Left ventricle myocardium inferior (tissue), 1 donor: Measurements from ENCODE around the gene SH3GLB2. TPM values are rescaled to one million over a fixed set of nuclear protein-coding genes. Genes with fewer than 3 reads are reported as not detected.

ENCODE experiments used
- DNase-seq: peaks from one replicate; pipeline ENCODE4 v3.0.0-alpha.2; 2020
- H3K27ac ChIP-seq: fragments of 200-600 bp; replicated peaks from 2 replicates; pipeline ENCODE4 v1.8.0; 2021
- H3K27me3 ChIP-seq: fragments of 200-600 bp; 2 replicates; pipeline ENCODE4 v1.8.0; 2021; ENCODE audit warnings: low read depth
- H3K36me3 ChIP-seq: fragments of 200-600 bp; 2 replicates; pipeline ENCODE4 v1.8.0; 2021
- H3K4me1 ChIP-seq: fragments of 200-600 bp; 2 replicates; pipeline ENCODE4 v1.8.0; 2021
- H3K4me3 ChIP-seq: fragments of 200-600 bp; 2 replicates; pipeline ENCODE4 v1.8.0; 2021; ENCODE audit warnings: mild to moderate bottlenecking, moderate library complexity
- H3K9me3 ChIP-seq: fragments of 200-600 bp; replicated peaks from 2 replicates; pipeline ENCODE4 v1.8.0; 2021
- intact Hi-C: fragments of 100-400 bp; cut with micrococcal nuclease; formaldehyde crosslinking; loops from one replicate; pipeline ENCODE4 v1.11.0; 2022
- total RNA-seq: library from RNA; stranded (reverse); fragmentation: NEBNext Ultra II Directional; extraction: Animal tissue kit (Norgen Biotek cat#: 25700); gene quantifications from one replicate; pipeline ENCODE4 v1.2.1, GENCODE V29; 2021
- TF ChIP-seq, protein P1 (sequence below): fragments of 200-600 bp; IDR thresholded peaks from 2 replicates; pipeline ENCODE4 v1.8.0; 2021; ENCODE audit warnings: antibody characterized with exemption, mild to moderate bottlenecking, borderline replicate concordance
- donor health status: DM: no; HTN: yes; CAD: no; lungs with severe emphysema.

SH3GLB2 gene
- total RNA-seq, 1 donor from 2014 or later = 33.9 TPM

DNA sequence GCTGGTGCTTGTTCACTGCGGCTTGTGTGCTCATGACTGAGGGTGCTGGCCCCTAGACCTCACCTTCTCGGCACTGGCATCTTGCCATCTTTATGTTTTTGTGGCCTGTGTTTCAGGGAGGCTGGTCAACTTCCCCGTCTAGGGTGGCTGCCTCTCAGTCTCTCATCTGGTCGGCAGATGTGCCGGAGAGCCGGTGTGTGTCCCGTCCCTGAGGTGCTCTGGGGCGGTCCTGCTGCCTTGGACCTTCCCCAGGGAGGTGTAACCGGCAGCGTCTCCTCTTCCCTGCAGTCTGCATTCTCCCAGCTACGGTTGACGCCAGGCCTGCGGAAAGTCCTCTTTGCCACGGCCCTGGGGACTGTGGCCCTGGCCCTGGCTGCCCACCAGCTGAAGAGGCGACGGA lies 13.9 kb upstream of the SH3GLB2 start:
- intact Hi-C loops = no loop called here
- H3K36me3 ChIP-seq = peaks cover 69% of the 10 kb centered on the region
- H3K4me3 ChIP-seq = no peak overlapping the region
- H3K4me1 ChIP-seq = peaks cover 34% of the 10 kb centered on the region
- H3K27ac ChIP-seq = no peak overlapping the region
- H3K27me3 ChIP-seq = no peaks in the 10 kb centered on the region
- DNase-seq = no peak
- TF ChIP-seq, protein P1, sequence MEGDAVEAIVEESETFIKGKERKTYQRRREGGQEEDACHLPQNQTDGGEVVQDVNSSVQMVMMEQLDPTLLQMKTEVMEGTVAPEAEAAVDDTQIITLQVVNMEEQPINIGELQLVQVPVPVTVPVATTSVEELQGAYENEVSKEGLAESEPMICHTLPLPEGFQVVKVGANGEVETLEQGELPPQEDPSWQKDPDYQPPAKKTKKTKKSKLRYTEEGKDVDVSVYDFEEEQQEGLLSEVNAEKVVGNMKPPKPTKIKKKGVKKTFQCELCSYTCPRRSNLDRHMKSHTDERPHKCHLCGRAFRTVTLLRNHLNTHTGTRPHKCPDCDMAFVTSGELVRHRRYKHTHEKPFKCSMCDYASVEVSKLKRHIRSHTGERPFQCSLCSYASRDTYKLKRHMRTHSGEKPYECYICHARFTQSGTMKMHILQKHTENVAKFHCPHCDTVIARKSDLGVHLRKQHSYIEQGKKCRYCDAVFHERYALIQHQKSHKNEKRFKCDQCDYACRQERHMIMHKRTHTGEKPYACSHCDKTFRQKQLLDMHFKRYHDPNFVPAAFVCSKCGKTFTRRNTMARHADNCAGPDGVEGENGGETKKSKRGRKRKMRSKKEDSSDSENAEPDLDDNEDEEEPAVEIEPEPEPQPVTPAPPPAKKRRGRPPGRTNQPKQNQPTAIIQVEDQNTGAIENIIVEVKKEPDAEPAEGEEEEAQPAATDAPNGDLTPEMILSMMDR = no peak
- no peaks in the 10 kb centered on the region for H3K9me3 ChIP-seq

DNA sequence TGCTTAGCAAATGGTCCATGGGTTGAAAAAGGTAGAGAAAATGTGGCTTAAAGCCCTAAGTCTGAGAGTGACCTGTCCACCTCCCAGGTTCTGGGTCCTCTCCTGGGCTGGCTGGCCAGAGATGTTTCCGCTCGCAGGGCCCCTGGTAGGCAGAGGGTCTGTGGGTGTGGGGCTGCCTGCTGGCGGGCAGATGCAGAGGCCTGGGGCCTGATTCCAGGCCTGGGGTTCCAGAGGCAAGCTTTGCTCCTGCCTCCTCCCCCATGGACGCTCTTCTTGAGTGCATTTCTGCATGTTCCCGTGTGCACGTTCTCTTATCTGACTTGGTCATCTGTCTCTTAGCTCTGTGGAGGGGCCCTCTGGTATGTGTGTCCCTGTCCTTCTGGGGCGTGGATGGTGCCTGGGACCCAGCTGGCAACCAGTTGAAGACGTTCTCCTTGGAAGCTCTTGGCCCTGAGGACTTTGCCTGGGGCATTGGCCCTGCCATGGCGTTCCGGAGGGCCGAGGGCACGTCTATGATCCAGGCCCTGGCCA lies 12.0 kb upstream of the SH3GLB2 start:
- no peak overlapping the region for H3K27ac ChIP-seq
- TF ChIP-seq, protein P1 = no peak
- no peak overlapping the region for H3K4me3 ChIP-seq
- no peaks in the 10 kb centered on the region for H3K9me3 ChIP-seq
- H3K36me3 ChIP-seq = peaks cover 50% of the 10 kb centered on the region
- intact Hi-C loops = no loop called here
- peaks cover 47% of the 10 kb centered on the region for H3K4me1 ChIP-seq
- no peak for DNase-seq
- no peaks in the 10 kb centered on the region for H3K27me3 ChIP-seq

DNA sequence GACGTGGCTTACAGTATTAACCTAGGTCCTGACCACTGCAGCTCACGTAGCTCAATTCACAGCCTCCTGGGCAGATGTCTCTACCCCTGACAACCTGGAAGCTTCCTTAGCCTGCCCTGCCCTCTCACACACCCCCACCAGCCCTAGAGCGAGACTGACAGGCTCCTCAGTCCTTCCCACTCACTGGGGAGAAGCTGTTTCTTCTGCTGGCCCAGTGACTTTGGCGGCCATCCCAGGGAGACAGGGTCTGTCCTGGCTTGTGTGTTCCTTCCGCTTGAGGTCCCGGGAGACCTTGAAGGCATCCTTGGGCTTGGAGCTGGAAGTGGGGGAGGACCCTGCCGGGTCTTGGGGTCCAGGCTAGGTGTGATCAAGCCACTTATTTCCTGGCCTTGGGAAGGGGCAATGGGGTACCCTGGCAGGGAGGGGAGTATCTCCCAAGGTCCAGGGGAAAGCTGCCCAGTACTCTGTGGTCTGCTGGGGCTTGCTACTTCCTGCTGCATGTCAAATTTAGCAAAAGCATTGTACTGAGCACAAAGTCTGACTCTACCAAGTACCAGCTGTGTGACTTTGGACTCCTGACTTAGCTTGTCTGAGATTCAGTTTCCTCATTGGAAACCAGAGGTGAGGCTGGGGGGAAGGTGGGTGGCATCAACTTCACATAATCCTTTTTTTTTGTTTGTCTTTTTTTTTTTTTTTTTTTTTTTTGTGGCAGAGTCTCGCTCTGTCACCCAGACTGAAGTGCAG lies 10.2 kb upstream of the SH3GLB2 start:
- peak; percentile 73 for DNase-seq
- TF ChIP-seq, protein P1 = no peak
- Histone ChIP-seq H3K4me3 (peak overlapping the region; percentile 100), H3K4me1 (peaks cover 47% of the 10 kb centered on the region), H3K36me3 (peaks cover 31% of the 10 kb centered on the region), H3K27ac (peak overlapping the region; percentile 92), H3K9me3 (no peaks in the 10 kb centered on the region), H3K27me3 (no peaks in the 10 kb centered on the region)
- intact Hi-C loops = no loop called here

DNA sequence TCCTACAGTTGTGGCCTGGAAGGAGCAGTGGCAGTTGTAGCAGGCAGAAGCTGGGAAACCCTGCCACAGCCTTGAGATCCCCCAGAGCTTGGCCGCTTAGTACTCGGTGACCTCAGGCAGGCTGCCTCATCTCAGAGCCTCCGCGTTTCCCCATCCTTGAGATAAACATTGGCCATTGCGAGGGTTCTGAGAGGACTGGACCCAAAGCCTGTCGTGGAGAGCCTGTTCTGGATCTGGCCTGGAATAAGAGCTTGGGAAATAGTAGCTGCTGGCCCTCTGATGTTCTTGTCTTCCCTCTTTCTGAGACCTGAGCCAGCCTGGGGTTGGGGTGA lies 9.6 kb upstream of the SH3GLB2 start:
- H3K9me3 ChIP-seq = no peaks in the 10 kb centered on the region
- DNase-seq = no peak
- peaks cover 27% of the 10 kb centered on the region for H3K36me3 ChIP-seq
- TF ChIP-seq, protein P1 = no peak
- peak overlapping the region; percentile 92 for H3K27ac ChIP-seq
- peak overlapping the region; percentile 100 for H3K4me3 ChIP-seq
- H3K4me1 ChIP-seq = peaks cover 47% of the 10 kb centered on the region
- no peaks in the 10 kb centered on the region for H3K27me3 ChIP-seq
- intact Hi-C loops = no loop called here

DNA sequence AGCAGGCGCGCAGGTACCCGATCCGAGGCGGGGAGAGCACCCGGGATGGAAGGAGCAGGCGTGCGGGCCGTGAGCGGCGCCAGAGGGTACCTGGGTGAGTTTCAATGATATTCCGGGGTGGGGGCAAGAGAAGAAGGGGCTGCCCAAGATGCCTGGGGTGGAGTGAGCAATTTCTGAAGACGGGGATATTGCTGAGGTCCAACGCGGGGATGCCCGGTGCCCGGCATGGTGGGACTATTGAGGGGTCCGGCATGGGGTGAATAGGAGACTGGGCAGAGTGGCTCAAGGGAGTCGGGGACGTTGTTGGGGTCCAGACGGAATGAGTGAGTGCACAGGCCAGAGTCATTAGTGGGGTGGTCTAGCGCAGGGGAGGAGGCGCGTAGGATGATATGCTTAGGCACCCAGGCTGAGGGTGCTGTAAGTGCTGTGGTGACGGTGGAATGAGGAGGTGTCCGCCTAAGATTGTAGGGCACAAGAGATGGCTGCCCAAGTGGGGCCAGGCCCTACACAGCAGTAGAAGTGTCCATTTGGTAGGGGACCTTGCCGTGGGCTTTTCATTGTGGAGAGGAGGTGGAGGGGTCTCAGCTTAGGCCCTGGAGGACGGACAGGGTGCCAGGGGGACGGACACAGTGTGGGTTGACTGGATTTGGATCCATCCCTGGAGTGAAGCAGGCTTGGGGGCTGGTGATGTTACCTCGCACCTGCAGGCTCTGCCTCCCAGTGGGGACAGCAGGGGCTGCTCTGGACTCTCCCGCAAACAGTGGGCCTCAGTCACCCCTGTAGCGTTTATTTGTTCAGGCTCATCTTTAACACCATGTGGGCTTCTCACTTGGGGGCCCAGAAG lies 9.0 kb upstream of the SH3GLB2 start:
- H3K27ac ChIP-seq = peak overlapping the region; percentile 92
- peaks cover 21% of the 10 kb centered on the region for H3K36me3 ChIP-seq
- peak overlapping the region; percentile 100 for H3K4me3 ChIP-seq
- no peak for DNase-seq
- no peaks in the 10 kb centered on the region for H3K27me3 ChIP-seq
- TF ChIP-seq, protein P1 = no peak
- intact Hi-C loops = no loop called here
- no peaks in the 10 kb centered on the region for H3K9me3 ChIP-seq
- peaks cover 47% of the 10 kb centered on the region for H3K4me1 ChIP-seq
